ENCODE measurements around the gene RAI14. TPM values are rescaled to one million over a fixed set of nuclear protein-coding genes. Genes with fewer than 3 reads are reported as not detected.

Gene RAI14
- total and polyA plus RNA-seq, 2 donors from 2014 or later: 13.2 to 60.3 TPM

DNA sequence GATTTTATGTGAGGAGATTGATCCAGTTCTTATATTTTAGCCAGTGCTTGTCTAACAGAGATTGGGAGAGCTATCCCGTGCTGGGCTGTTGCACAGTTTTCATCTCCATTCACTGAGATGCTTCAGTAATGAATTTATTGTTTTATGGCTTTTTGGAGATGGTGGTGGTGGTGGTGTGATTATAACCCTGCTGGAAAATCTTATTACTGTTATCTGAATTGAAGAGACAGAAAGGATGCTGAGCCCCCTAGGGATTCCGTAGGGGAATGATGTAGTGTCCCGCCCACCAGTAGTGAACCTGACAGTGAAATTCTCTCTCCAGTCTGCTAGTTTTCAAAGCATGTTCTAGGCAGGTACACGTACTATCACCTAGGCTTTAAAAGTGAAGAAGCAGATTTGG, 1.9 kb downstream of the RAI14 start:
- DNase-seq (peak in 3 of 5 donors; percentile 24 to 58 (median 47)), FAIRE-seq (no peak)
- Histone ChIP-seq H3K4me3 (ENCODE audit: low read length in 3 of 3) (peak overlapping the region; percentile 42 to 83 (median 64)), H3K9ac (ENCODE audit: low read length in 3 of 3) (peak overlapping the region in 2 of 3 donors; percentile 65 to 73), H3K4me1 (ENCODE audit: control insufficient read depth in 2 of 3, insufficient read depth in 2 of 3, low read depth in 1 of 3, low read length in 3 of 3) (peaks cover 0 to 7% (median 4%) of the 10 kb centered on the region in 3 donors), H3K9me3 (ENCODE audit: control insufficient read depth in 2 of 3, insufficient read depth in 1 of 3, low read length in 3 of 3) (no peaks in the 10 kb centered on the region), H3K27ac (ENCODE audit: low read depth in 2 of 2, low read length in 2 of 2) (no peak overlapping the region), H3K27me3 (ENCODE audit: control insufficient read depth, insufficient read depth, low read length) (no peaks in the 10 kb centered on the region), H3K36me3 (ENCODE audit: control insufficient read depth in 2 of 3, insufficient read depth in 3 of 3, low read length in 3 of 3) (no peaks in the 10 kb centered on the region)
- TF ChIP-seq, protein P1, sequence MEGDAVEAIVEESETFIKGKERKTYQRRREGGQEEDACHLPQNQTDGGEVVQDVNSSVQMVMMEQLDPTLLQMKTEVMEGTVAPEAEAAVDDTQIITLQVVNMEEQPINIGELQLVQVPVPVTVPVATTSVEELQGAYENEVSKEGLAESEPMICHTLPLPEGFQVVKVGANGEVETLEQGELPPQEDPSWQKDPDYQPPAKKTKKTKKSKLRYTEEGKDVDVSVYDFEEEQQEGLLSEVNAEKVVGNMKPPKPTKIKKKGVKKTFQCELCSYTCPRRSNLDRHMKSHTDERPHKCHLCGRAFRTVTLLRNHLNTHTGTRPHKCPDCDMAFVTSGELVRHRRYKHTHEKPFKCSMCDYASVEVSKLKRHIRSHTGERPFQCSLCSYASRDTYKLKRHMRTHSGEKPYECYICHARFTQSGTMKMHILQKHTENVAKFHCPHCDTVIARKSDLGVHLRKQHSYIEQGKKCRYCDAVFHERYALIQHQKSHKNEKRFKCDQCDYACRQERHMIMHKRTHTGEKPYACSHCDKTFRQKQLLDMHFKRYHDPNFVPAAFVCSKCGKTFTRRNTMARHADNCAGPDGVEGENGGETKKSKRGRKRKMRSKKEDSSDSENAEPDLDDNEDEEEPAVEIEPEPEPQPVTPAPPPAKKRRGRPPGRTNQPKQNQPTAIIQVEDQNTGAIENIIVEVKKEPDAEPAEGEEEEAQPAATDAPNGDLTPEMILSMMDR (IDR thresholded peaks at IDR 0.05; ENCODE audit: borderline replicate concordance, extremely low read depth, insufficient read depth): no peak
- intact Hi-C loops (cut with DNase I): no loop called here

DNA sequence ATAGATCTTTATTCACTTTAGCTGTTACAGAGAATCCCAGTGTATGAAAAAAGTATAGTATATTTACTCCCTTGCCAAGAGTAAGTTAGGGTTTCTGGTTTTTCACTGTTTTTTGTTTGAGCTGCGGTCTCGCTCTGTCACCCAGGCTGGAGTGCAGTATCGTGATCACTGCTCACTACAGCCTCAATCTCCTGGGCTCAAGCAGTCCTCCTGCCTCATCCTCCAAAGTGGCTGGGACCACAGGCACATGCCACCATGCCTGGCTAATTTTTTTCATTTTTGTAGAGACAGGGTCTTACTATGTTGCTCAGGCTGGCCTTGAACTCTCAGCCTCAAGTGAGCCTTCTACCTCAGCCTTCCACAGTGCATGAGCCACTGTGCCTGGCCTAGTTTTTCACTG, 3.0 kb downstream of the RAI14 start:
- TF ChIP-seq, protein P1 (IDR thresholded peaks at IDR 0.05; ENCODE audit: borderline replicate concordance, extremely low read depth, insufficient read depth): no peak
- Histone ChIP-seq H3K4me1 (ENCODE audit: control insufficient read depth in 2 of 3, insufficient read depth in 2 of 3, low read depth in 1 of 3, low read length in 3 of 3) (peaks cover 0 to 7% (median 4%) of the 10 kb centered on the region in 3 donors), H3K27me3 (ENCODE audit: control insufficient read depth, insufficient read depth, low read length) (no peaks in the 10 kb centered on the region), H3K9me3 (ENCODE audit: control insufficient read depth in 2 of 3, insufficient read depth in 1 of 3, low read length in 3 of 3) (no peaks in the 10 kb centered on the region), H3K4me3 (ENCODE audit: low read length in 3 of 3) (no peak overlapping the region), H3K9ac (ENCODE audit: low read length in 3 of 3) (no peak overlapping the region), H3K27ac (ENCODE audit: low read depth in 2 of 2, low read length in 2 of 2) (no peak overlapping the region), H3K36me3 (ENCODE audit: control insufficient read depth in 2 of 3, insufficient read depth in 3 of 3, low read length in 3 of 3) (no peaks in the 10 kb centered on the region)
- DNase-seq: no peak
- intact Hi-C loops (cut with DNase I): no loop called here
- no peak for FAIRE-seq

DNA sequence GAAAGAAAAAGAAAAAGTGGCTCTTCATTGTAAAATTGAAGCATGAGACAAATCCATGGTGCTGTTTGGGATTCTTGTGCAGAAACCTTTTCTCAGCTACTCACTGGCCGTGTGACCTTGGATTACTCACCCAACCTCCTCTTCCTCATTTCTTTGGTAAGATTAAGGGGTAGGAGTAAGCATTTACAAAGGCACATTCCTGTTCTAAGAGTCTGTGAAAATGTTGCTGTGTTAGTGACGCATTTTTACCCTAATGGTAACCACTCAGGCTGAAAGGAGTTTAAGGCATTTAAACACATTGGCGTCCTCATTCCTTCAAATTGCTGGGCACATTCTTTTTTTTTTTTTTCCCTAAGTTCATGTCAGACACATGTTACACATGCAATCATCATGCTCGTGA, 4.3 kb downstream of the RAI14 start:
- Histone ChIP-seq H3K27me3 (ENCODE audit: control insufficient read depth, insufficient read depth, low read length) (no peaks in the 10 kb centered on the region), H3K9me3 (ENCODE audit: control insufficient read depth in 2 of 3, insufficient read depth in 1 of 3, low read length in 3 of 3) (no peaks in the 10 kb centered on the region), H3K27ac (ENCODE audit: low read depth in 2 of 2, low read length in 2 of 2) (no peak overlapping the region), H3K4me3 (ENCODE audit: low read length in 3 of 3) (no peak overlapping the region), H3K4me1 (ENCODE audit: control insufficient read depth in 2 of 3, insufficient read depth in 2 of 3, low read depth in 1 of 3, low read length in 3 of 3) (peaks cover 0 to 7% (median 2%) of the 10 kb centered on the region in 3 donors), H3K36me3 (ENCODE audit: control insufficient read depth in 2 of 3, insufficient read depth in 3 of 3, low read length in 3 of 3) (no peaks in the 10 kb centered on the region), H3K9ac (ENCODE audit: low read length in 3 of 3) (no peak overlapping the region)
- no peak for DNase-seq
- intact Hi-C loops (cut with DNase I): no loop called here
- FAIRE-seq: no peak
- TF ChIP-seq, protein P1 (IDR thresholded peaks at IDR 0.05; ENCODE audit: borderline replicate concordance, extremely low read depth, insufficient read depth): no peak

Data from kidney (tissue), 14 donors.